ENCODE data around the gene PCSK5.
"Not testable (repeated sequence)": the region's sequence is repeated elsewhere in the genome, so short reads cannot be mapped to it uniquely, and the experiment has no call there.

The PCSK5 gene

DNA sequence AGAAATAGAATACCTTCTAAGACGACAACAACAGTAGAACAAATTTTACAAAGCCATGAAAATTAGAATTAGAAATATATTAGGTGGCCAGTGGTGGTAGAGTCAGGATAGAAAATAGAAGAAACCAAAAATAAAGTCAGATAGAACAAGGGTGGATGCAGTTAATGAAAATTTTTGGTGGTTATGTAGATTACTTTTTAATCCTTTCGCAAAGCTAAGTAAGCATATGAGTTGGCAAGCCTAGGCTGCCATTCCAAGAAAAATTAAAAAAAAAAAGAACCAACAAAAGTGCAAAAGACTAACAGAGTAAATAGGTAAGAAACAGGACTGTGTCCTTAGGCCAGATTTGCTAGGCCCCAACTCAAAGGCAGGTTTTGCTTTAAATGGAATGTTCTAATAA lies 56.8 kb downstream of the PCSK5 start:
- Histone ChIP-seq H3K4me3 (ENCODE audit: low read length) (no peak overlapping the region), H3K27me3 (ENCODE audit: insufficient read depth, low read length) (no peaks in the 10 kb centered on the region), H3K9ac (ENCODE audit: low read depth, low read length) (no peak overlapping the region), H3K9me3 (ENCODE audit: insufficient read depth, low read depth, low read length) (no peaks in the 10 kb centered on the region), H3K36me3 (ENCODE audit: insufficient read depth, low read depth, low read length) (no peaks in the 10 kb centered on the region), H3K4me1 (ENCODE audit: insufficient read depth, low read length) (no peaks in the 10 kb centered on the region), H3K27ac (ENCODE audit: low read length) (no peak overlapping the region)

DNA sequence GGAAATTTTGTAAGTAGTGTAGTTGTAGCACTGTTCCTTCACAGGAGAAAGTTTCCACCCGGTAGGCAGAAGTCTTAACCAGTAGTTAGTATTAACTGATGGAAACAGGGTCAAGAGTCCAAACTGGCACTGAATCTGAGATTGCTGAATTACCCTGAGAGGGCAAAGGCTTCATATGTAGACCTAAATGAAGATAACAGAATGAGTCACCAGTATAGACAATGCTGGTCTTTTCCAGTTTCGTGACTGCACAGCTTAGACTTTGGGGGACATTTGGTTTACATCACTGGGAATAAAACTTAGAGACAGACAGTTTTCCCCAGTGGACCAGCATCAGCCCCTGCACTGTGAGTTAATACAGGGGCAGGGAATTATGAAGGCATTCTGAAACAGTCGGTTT lies 60.5 kb downstream of the PCSK5 start:
- Histone ChIP-seq H3K36me3 (ENCODE audit: insufficient read depth, low read depth, low read length) (no peaks in the 10 kb centered on the region), H3K9me3 (ENCODE audit: insufficient read depth, low read depth, low read length) (no peaks in the 10 kb centered on the region), H3K27ac (ENCODE audit: low read length) (no peak overlapping the region), H3K9ac (ENCODE audit: low read depth, low read length) (no peak overlapping the region), H3K4me1 (ENCODE audit: insufficient read depth, low read length) (no peaks in the 10 kb centered on the region), H3K4me3 (ENCODE audit: low read length) (no peak overlapping the region), H3K27me3 (ENCODE audit: insufficient read depth, low read length) (no peaks in the 10 kb centered on the region)

DNA sequence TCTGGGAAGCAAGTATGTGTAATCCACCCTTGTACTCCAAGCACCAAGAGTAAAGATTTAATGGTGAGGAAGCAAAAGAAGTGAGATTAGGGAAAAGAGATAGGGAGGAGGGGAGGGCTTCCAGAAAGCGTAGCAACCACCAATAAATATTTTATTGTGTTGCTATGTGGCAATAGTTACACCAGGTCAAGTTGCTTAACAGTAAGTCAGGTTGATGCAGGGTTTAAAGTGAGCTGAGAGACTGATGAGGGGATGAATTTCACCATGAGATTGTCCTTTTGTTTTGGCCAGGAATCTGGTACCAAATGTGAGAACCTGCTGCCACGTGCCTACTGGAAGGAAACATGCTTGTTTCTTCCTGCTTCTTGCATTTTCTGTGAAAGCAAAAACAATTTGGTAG lies 62.7 kb downstream of the PCSK5 start:
- no peaks in the 10 kb centered on the region for H3K9me3 ChIP-seq (ENCODE audit: insufficient read depth, low read depth, low read length)
- H3K9ac ChIP-seq (ENCODE audit: low read depth, low read length), result no peak overlapping the region
- no peaks in the 10 kb centered on the region for H3K4me1 ChIP-seq (ENCODE audit: insufficient read depth, low read length)
- H3K27me3 ChIP-seq (ENCODE audit: insufficient read depth, low read length), result no peaks in the 10 kb centered on the region
- no peaks in the 10 kb centered on the region for H3K36me3 ChIP-seq (ENCODE audit: insufficient read depth, low read depth, low read length)
- no peak overlapping the region for H3K4me3 ChIP-seq (ENCODE audit: low read length)
- no peak overlapping the region for H3K27ac ChIP-seq (ENCODE audit: low read length)

DNA sequence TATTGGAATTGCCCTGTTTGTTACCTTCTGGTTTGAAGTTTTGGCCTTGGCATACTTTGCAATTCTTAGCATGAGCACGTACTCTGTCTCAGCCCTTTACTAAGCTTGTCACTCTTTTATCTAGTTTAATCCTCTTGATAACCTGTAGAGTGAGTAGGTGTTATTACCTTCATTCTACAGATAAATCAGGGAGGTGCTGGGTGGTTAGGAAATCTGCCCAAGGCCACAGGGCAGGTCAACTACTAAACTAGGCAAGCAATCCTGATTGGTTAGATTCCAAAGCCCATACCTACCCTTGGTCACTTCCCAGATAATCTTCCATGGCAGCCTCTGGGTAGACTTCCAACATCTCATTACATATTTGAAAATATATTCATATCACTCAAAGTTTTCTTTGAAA lies 65.7 kb downstream of the PCSK5 start:
- Histone ChIP-seq H3K36me3 (ENCODE audit: insufficient read depth, low read depth, low read length) (no peaks in the 10 kb centered on the region), H3K9ac (ENCODE audit: low read depth, low read length) (no peak overlapping the region), H3K9me3 (ENCODE audit: insufficient read depth, low read depth, low read length) (no peaks in the 10 kb centered on the region), H3K27me3 (ENCODE audit: insufficient read depth, low read length) (no peaks in the 10 kb centered on the region), H3K27ac (ENCODE audit: low read length) (no peak overlapping the region), H3K4me3 (ENCODE audit: low read length) (no peak overlapping the region), H3K4me1 (ENCODE audit: insufficient read depth, low read length) (peaks cover 4% of the 10 kb centered on the region; the same call in 1 of the 2 replicates)

DNA sequence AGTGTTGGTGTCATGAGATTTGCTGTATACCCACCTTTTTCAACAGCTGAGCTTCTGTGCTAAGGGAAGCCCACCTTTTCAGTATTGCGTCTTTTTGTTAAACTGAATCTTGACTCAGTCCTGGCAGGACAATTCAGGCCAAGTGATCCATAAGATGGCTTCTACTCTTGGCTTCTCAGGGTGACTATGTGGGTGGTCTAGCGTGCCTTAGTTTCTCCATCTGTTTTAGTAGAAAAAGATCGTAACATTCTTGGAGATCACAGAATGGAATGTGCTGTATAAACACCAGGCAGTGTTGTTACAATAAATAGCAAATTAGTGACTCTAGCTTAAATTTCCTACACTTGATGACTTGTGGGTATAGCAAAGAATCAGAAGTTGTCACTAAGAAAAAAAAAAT lies 66.6 kb downstream of the PCSK5 start:
- H3K27ac ChIP-seq (ENCODE audit: low read length), result no peak overlapping the region
- H3K9me3 ChIP-seq (ENCODE audit: insufficient read depth, low read depth, low read length), result no peaks in the 10 kb centered on the region
- no peaks in the 10 kb centered on the region for H3K36me3 ChIP-seq (ENCODE audit: insufficient read depth, low read depth, low read length)
- peaks cover 4% of the 10 kb centered on the region; the same call in 1 of the 2 replicates for H3K4me1 ChIP-seq (ENCODE audit: insufficient read depth, low read length)
- H3K4me3 ChIP-seq (ENCODE audit: low read length), result no peak overlapping the region
- H3K9ac ChIP-seq (ENCODE audit: low read depth, low read length), result no peak overlapping the region
- H3K27me3 ChIP-seq (ENCODE audit: insufficient read depth, low read length), result no peaks in the 10 kb centered on the region

DNA sequence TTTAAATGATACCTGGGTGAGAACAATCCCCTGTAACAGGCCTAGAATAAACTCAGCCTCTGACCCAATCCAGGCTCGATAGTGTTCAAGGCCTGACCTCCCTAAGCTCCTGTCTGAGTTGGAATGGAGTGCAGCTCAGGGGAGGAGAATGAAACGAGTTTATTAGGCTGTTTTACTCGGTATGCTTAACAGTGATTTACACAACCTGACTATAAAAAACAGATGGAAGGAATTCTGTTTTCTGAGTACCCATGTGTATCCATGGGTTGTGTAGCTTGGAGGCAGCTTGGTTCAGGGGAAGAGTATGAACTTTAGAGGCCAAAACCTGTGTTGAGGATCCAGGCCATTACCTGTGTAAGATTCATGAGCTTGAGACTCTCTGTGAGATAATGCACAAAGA lies 67.8 kb downstream of the PCSK5 start:
- no peak overlapping the region for H3K4me3 ChIP-seq (ENCODE audit: low read length)
- no peaks in the 10 kb centered on the region for H3K27me3 ChIP-seq (ENCODE audit: insufficient read depth, low read length)
- H3K4me1 ChIP-seq (ENCODE audit: insufficient read depth, low read length), result peaks cover 4% of the 10 kb centered on the region; the same call in 1 of the 2 replicates
- no peak overlapping the region for H3K9ac ChIP-seq (ENCODE audit: low read depth, low read length)
- H3K27ac ChIP-seq (ENCODE audit: low read length), result no peak overlapping the region
- no peaks in the 10 kb centered on the region for H3K36me3 ChIP-seq (ENCODE audit: insufficient read depth, low read depth, low read length)
- no peaks in the 10 kb centered on the region for H3K9me3 ChIP-seq (ENCODE audit: insufficient read depth, low read depth, low read length)

DNA sequence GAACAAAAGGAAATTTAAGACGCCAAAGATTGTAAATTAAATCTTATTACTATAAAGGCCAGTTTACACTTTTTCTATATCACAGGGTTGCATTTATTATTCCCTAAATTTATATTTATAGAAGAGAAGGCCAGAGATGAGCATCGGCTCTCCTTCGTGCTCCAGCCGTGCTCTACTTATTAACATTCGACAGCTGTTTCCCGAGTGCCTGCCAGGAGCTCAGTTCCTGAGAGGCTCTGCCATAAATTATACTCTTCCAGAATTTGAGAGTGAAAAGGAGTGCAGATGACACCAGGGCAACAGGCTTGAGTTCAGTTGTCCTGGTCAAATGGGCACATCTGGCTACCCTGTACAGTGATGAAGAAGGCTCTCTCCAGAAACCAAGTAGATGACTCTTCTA lies 70.1 kb downstream of the PCSK5 start:
- Histone ChIP-seq H3K27ac (ENCODE audit: low read length) (no peak overlapping the region), H3K36me3 (ENCODE audit: insufficient read depth, low read depth, low read length) (no peaks in the 10 kb centered on the region), H3K9me3 (ENCODE audit: insufficient read depth, low read depth, low read length) (no peaks in the 10 kb centered on the region), H3K4me3 (ENCODE audit: low read length) (no peak overlapping the region), H3K27me3 (ENCODE audit: insufficient read depth, low read length) (no peaks in the 10 kb centered on the region), H3K4me1 (ENCODE audit: insufficient read depth, low read length) (peaks cover 4% of the 10 kb centered on the region; the same call in 1 of the 2 replicates), H3K9ac (ENCODE audit: low read depth, low read length) (no peak overlapping the region)

DNA sequence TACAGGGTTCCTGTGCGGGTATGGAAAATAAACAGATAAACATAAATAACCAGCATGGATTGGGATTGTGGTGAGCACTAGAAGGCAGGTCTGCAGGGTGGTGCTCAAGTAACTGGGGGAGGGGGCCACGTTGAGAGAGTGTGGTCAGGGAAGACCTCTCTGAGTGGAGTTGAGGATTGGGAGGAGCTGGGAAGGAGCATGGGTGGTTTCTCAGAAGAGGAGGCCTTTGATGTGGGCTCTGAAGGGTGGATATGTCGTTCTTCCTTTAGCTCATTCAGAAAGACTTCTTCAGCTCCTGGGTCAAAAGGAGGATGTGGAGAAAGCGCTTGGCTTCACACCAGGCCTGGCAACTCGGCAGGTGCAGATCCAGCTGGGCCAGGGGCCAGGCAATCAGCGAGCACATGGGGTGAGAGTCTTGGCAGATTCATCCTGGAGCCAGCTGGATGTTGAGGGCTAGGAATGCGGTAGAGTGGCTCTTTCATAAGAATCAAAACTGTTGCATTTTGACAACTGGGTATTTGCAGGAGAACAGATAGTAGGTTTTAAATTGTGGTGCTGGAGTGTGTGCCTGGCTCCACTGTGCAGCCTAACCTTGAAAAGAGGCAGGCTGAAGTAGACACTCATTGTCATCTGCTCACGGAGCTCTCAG lies 71.7 kb downstream of the PCSK5 start:
- no peak overlapping the region for H3K9ac ChIP-seq (ENCODE audit: low read depth, low read length)
- H3K4me1 ChIP-seq (ENCODE audit: insufficient read depth, low read length), result peaks cover 4% of the 10 kb centered on the region; the same call in 1 of the 2 replicates
- H3K27ac ChIP-seq (ENCODE audit: low read length), result no peak overlapping the region
- no peaks in the 10 kb centered on the region for H3K27me3 ChIP-seq (ENCODE audit: insufficient read depth, low read length)
- no peaks in the 10 kb centered on the region for H3K36me3 ChIP-seq (ENCODE audit: insufficient read depth, low read depth, low read length)
- no peak overlapping the region for H3K4me3 ChIP-seq (ENCODE audit: low read length)
- H3K9me3 ChIP-seq (ENCODE audit: insufficient read depth, low read depth, low read length), result no peaks in the 10 kb centered on the region

DNA sequence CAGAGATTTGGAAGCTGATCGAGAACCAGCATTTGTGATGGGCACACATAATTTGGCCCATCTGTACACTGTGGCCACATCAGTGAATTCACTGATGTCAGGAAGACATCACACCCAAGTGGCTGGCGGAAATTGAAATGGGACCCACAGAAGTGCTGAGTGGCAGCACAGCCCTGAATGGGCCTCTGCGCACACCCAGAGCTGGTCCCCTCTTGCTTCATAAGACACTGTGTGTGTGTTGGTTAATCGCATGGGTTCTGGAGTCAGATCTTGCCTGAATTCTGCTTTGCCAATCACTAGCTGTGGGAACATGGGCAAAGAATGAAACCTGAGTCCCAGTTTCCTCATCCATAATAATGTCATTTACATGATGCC lies 72.2 kb downstream of the PCSK5 start:
- Histone ChIP-seq H3K4me1 (ENCODE audit: insufficient read depth, low read length) (peaks cover 4% of the 10 kb centered on the region; the same call in 1 of the 2 replicates), H3K27ac (ENCODE audit: low read length) (no peak overlapping the region), H3K9me3 (ENCODE audit: insufficient read depth, low read depth, low read length) (no peaks in the 10 kb centered on the region), H3K4me3 (ENCODE audit: low read length) (no peak overlapping the region), H3K36me3 (ENCODE audit: insufficient read depth, low read depth, low read length) (no peaks in the 10 kb centered on the region), H3K27me3 (ENCODE audit: insufficient read depth, low read length) (no peaks in the 10 kb centered on the region), H3K9ac (ENCODE audit: low read depth, low read length) (no peak overlapping the region)

DNA sequence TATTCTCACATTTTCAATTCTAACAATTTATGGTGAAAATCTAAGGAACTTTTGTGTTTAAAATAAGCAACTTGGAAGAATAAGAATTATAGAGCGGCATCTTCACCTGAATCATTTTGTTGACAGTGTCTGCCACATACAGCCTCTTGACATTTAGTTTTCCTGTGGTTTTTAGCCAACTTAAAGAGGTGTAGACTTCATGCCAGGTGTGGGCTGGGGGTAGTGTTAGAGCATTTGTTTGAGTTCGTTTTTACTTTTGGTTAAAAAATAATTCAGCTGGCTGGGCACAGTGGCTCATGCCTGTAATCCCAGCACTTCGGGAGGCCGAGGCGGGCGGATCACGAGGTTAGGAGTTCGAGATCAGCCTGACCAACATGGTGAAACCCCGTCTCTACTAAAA lies 72.8 kb downstream of the PCSK5 start:
- H3K4me1 ChIP-seq (ENCODE audit: insufficient read depth, low read length); H3K36me3 ChIP-seq (ENCODE audit: insufficient read depth, low read depth, low read length); H3K9ac ChIP-seq (ENCODE audit: low read depth, low read length); H3K27me3 ChIP-seq (ENCODE audit: insufficient read depth, low read length); H3K27ac ChIP-seq (ENCODE audit: low read length); H3K9me3 ChIP-seq (ENCODE audit: insufficient read depth, low read depth, low read length); H3K4me3 ChIP-seq (ENCODE audit: low read length): not testable (repeated sequence)

DNA sequence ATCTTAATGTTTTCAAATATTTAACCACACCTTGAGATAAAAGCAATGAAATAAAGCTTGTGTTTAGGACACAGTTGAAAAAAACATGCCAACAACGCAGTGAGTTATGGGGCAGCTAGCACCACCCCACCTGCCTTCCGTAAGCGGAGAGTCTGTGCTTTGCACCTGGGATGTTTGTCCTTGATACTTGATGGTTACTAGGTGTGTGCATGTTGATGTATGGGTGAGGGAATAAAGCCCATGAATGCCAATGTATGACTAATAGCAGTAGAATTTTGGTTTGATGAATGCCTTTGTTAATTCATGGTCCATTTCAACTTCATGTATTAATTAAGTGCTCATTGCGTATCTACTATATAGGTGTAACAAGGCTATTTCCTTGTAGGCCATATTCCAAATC lies 74.0 kb downstream of the PCSK5 start:
- Histone ChIP-seq H3K27ac (ENCODE audit: low read length) (no peak overlapping the region), H3K9me3 (ENCODE audit: insufficient read depth, low read depth, low read length) (no peaks in the 10 kb centered on the region), H3K9ac (ENCODE audit: low read depth, low read length) (no peak overlapping the region), H3K27me3 (ENCODE audit: insufficient read depth, low read length) (no peaks in the 10 kb centered on the region), H3K4me3 (ENCODE audit: low read length) (no peak overlapping the region), H3K36me3 (ENCODE audit: insufficient read depth, low read depth, low read length) (no peaks in the 10 kb centered on the region), H3K4me1 (ENCODE audit: insufficient read depth, low read length) (peaks cover 4% of the 10 kb centered on the region; the same call in 1 of the 2 replicates)

DNA sequence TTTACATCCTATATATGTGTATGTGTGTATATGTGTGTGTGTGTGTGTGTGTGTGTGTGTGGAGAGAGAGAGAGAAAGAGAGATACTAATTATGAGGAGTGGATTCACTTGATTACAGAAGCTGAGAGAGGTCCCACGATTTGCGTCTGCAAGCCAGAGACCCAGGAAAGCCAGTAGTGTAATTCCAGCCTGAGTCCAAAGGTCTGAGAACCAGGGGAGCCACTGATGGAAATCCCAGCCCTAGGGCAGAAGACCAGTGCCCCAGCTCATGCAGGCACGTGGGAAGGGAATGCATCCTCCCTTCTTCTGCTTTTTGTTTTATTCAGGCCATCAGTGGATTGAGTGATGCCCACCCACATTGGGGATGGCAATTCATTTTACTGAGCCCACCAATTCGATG lies 74.8 kb downstream of the PCSK5 start:
- no peak overlapping the region for H3K4me3 ChIP-seq (ENCODE audit: low read length)
- H3K27ac ChIP-seq (ENCODE audit: low read length), result no peak overlapping the region
- no peak overlapping the region for H3K9ac ChIP-seq (ENCODE audit: low read depth, low read length)
- peaks cover under 1% of the 10 kb centered on the region; the same call in 1 of the 2 replicates for H3K4me1 ChIP-seq (ENCODE audit: insufficient read depth, low read length)
- H3K36me3 ChIP-seq (ENCODE audit: insufficient read depth, low read depth, low read length), result no peaks in the 10 kb centered on the region
- H3K9me3 ChIP-seq (ENCODE audit: insufficient read depth, low read depth, low read length), result no peaks in the 10 kb centered on the region
- no peaks in the 10 kb centered on the region for H3K27me3 ChIP-seq (ENCODE audit: insufficient read depth, low read length)
